Keratinocyte (primary cell): ENCODE data around the gene TYRP1. TPM values are rescaled to one million over a fixed set of nuclear protein-coding genes. Genes with fewer than 3 reads are reported as not detected.

Experiments used
- DNase-seq: peaks from one replicate; pipeline ENCODE4 v3.0.0-alpha.2; 2011; ENCODE audit warnings: low read depth, missing footprints, low spot score
- FAIRE-seq: peaks from 2 replicates; lab custom pipeline; 2011; peaks lifted over from hg19 to GRCh38; lab: Jason Lieb, UNC
- H2AFZ ChIP-seq: 2 replicates; pipeline ENCODE4 v1.6.0; 2012; ENCODE audit warnings: low read length, control low read depth, inconsistent platforms; ENCODE audit not compliant: control insufficient read depth
- H3K27ac ChIP-seq: 2 replicates; pipeline ENCODE4 v1.5.1; 2011; ENCODE audit warnings: low read length; ENCODE audit not compliant: control insufficient read depth, insufficient read depth
- H3K27me3 ChIP-seq: 3 replicates; pipeline ENCODE4 v1.6.0; 2011; ENCODE audit warnings: low read length; ENCODE audit not compliant: control insufficient read depth, insufficient read depth; ENCODE audit errors: extremely low read depth
- H3K36me3 ChIP-seq, 2 experiments: 2 replicates in 1 of 2; 3 replicates in 1 of 2; pipeline ENCODE4 v1.5.1; 2011; ENCODE audit warnings: low read length in 2 of 2, mild to moderate bottlenecking in 1 of 2; ENCODE audit not compliant: control insufficient read depth in 2 of 2, insufficient read depth in 2 of 2; ENCODE audit errors: extremely low read depth in 1 of 2
- H3K4me1 ChIP-seq: 3 replicates; pipeline ENCODE4 v1.5.1; 2011; ENCODE audit warnings: low read length; ENCODE audit not compliant: control insufficient read depth, insufficient read depth; ENCODE audit errors: extremely low read depth
- H3K4me2 ChIP-seq: 3 replicates; pipeline ENCODE4 v1.6.0; 2011; ENCODE audit warnings: low read depth, low read length; ENCODE audit not compliant: control insufficient read depth, insufficient read depth; ENCODE audit errors: extremely low read depth
- H3K4me3 ChIP-seq, 3 experiments: fragments of 200-600 bp in 1 of 3; sonication (generic) in 1 of 3; 2 replicates in 2 of 3; 3 replicates in 1 of 3; pipeline ENCODE4 v1.5.1; 2011 to 2016; ENCODE audit warnings: low read length in 3 of 3, mild to moderate bottlenecking in 3 of 3, control low read depth in 2 of 3, inconsistent platforms in 1 of 3, low read depth in 1 of 3, mixed read lengths in 1 of 3, mixed run types in 1 of 3, moderate library complexity in 1 of 3; ENCODE audit not compliant: control insufficient read depth in 2 of 3, insufficient read depth in 2 of 3; ENCODE audit errors: extremely low read depth in 1 of 3
- H3K79me2 ChIP-seq: 2 replicates; pipeline ENCODE4 v1.6.0; 2012; ENCODE audit warnings: low read length; ENCODE audit not compliant: control insufficient read depth, insufficient read depth
- H3K9ac ChIP-seq: 3 replicates; pipeline ENCODE4 v1.6.0; 2011; ENCODE audit warnings: low read length; ENCODE audit not compliant: control insufficient read depth, insufficient read depth; ENCODE audit errors: extremely low read depth
- H3K9me1 ChIP-seq: 3 replicates; pipeline ENCODE4 v1.6.0; 2011; ENCODE audit warnings: low read length; ENCODE audit not compliant: control insufficient read depth, insufficient read depth; ENCODE audit errors: extremely low read depth
- H3K9me3 ChIP-seq: 2 replicates; pipeline ENCODE4 v1.5.1; 2012; ENCODE audit warnings: low read depth, low read length; ENCODE audit not compliant: control insufficient read depth
- H4K20me1 ChIP-seq: 3 replicates; pipeline ENCODE4 v1.6.0; 2011; ENCODE audit warnings: low read length; ENCODE audit not compliant: control insufficient read depth, insufficient read depth; ENCODE audit errors: extremely low read depth
- EZH2 ChIP-seq: IDR thresholded peaks from one replicate; pipeline ENCODE4 v1.6.1; 2012; ENCODE audit warnings: inconsistent platforms, mild to moderate bottlenecking, low read length, moderate library complexity
- dilution Hi-C: fragments of 300-500 bp; cut with MboI; formaldehyde crosslinking; loops from one replicate; pipeline ENCODE4 v1.7.0; 2020; ENCODE audit warnings: low sequenced_read_pairs; ENCODE audit not compliant: extremely low pct_ligation_motif_present
- polyA plus RNA-seq, 5 experiments: library from polyadenylated mRNA; depleted of rRNA in 3 of 5; stranded (reverse) in 3 of 5; stranded (forward) in 1 of 5; unstranded in 1 of 5; fragments of >200 nt; gene quantifications; 1 replicate in 1 of 5; 2 replicates in 3 of 5; 3 replicates in 1 of 5; pipeline versions ENCODE4 v1.2.1 to v1.2.3, GENCODE V29; 2011 to 2012; ENCODE audit warnings: missing spikeins in 2 of 5, low read depth in 1 of 5, low replicate concordance in 1 of 5
- TF ChIP-seq, protein P1 (sequence below), 3 experiments: IDR thresholded peaks in 1 of 3; conservative IDR thresholded peaks in 1 of 3; optimal IDR thresholded peaks in 1 of 3; 2 replicates in 2 of 3; 3 replicates in 1 of 3; pipeline versions ENCODE3 to v1.5.1; 2011; ENCODE audit warnings: low read length in 3 of 3, mild to moderate bottlenecking in 3 of 3, moderate library complexity in 2 of 3, control low read depth in 1 of 3, inconsistent platforms in 1 of 3; ENCODE audit not compliant: insufficient read depth in 2 of 3; ENCODE audit errors: extremely low read depth in 1 of 3

TYRP1 gene
- polyA plus RNA-seq, 1 donor (not counting 4 experiments of a cell fraction or from before 2014, with no cell fraction given): 0.50 TPM

GRCh38 chr9:12715268-12715667, 22.1 kb downstream of the TYRP1 start:
- TF ChIP-seq EZH2: no peak
- TF ChIP-seq, protein P1, sequence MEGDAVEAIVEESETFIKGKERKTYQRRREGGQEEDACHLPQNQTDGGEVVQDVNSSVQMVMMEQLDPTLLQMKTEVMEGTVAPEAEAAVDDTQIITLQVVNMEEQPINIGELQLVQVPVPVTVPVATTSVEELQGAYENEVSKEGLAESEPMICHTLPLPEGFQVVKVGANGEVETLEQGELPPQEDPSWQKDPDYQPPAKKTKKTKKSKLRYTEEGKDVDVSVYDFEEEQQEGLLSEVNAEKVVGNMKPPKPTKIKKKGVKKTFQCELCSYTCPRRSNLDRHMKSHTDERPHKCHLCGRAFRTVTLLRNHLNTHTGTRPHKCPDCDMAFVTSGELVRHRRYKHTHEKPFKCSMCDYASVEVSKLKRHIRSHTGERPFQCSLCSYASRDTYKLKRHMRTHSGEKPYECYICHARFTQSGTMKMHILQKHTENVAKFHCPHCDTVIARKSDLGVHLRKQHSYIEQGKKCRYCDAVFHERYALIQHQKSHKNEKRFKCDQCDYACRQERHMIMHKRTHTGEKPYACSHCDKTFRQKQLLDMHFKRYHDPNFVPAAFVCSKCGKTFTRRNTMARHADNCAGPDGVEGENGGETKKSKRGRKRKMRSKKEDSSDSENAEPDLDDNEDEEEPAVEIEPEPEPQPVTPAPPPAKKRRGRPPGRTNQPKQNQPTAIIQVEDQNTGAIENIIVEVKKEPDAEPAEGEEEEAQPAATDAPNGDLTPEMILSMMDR (optimal IDR thresholded peaks at IDR 0.05 in 1 of 3, IDR thresholded peaks at IDR 0.05 in 1 of 3, conservative IDR thresholded peaks at IDR 0.05 in 1 of 3; ENCODE audit: extremely low read depth in 1 of 3, insufficient read depth in 2 of 3, low read length in 3 of 3): no peak
- no peaks in the 10 kb centered on the region for H3K79me2 ChIP-seq
- H3K9me1 ChIP-seq: no peaks in the 10 kb centered on the region
- H3K36me3 ChIP-seq: no peaks in the 10 kb centered on the region
- H3K4me2 ChIP-seq: no peak overlapping the region
- no peak overlapping the region for H3K4me3 ChIP-seq
- H3K27me3 ChIP-seq: no peaks in the 10 kb centered on the region
- no peak for FAIRE-seq
- no peaks in the 10 kb centered on the region for H3K9me3 ChIP-seq
- no peak for DNase-seq
- H3K9ac ChIP-seq: no peak overlapping the region
- no peak overlapping the region for H3K27ac ChIP-seq
- no peak overlapping the region for H2AFZ ChIP-seq
- dilution Hi-C loops: no loop called here
- peaks cover 10% of the 10 kb centered on the region for H3K4me1 ChIP-seq
- no peaks in the 10 kb centered on the region for H4K20me1 ChIP-seq

DNA sequence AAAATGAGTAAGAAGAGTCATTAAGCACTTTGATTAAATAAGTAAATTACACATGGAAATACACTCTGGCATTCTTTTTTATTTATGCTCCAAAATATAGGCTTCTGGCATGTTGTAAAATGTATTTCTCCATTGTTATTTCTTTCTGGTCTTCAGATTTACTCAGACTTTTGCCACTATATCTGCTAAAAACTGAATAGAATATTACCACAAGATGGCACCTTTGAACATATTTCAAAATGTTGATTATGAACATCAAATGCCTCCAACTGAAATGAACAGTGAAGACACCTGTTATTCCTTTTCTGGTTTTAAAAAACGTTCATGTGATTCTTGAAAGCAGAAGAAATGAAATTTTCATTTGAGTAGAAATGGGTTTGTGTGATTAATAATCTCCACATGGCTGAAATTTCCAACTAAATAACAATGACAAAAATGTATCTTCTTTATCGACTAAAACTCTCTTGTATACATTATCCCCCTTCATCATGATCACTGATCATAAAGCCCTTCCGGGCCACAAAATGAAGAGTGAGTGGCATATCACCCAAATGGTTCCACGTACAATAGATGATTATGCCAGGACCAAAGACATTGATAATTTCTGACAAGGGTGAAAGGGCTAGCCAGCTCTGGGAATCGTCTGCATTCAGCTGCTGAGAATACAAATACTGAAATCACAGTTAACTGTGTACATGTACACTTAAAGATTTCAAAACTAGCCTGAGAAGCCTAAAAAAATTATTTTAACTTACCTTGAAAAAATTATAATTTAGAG, 23.8 kb downstream of the TYRP1 start:
- FAIRE-seq (peak; percentile 59), DNase-seq (no peak)
- H3K4me2 ChIP-seq: no peak overlapping the region
- H4K20me1 ChIP-seq: no peaks in the 10 kb centered on the region
- H3K4me1 ChIP-seq: peaks cover 13% of the 10 kb centered on the region
- dilution Hi-C loops: no loop called here
- H3K36me3 ChIP-seq: no peaks in the 10 kb centered on the region
- H3K27ac ChIP-seq: no peak overlapping the region
- no peaks in the 10 kb centered on the region for H3K27me3 ChIP-seq
- no peaks in the 10 kb centered on the region for H3K9me1 ChIP-seq
- no peak overlapping the region for H2AFZ ChIP-seq
- H3K79me2 ChIP-seq: no peaks in the 10 kb centered on the region
- H3K9ac ChIP-seq: no peak overlapping the region
- H3K9me3 ChIP-seq: no peaks in the 10 kb centered on the region
- no peak overlapping the region for H3K4me3 ChIP-seq
- TF ChIP-seq, protein P1 (optimal IDR thresholded peaks at IDR 0.05 in 1 of 3, IDR thresholded peaks at IDR 0.05 in 1 of 3, conservative IDR thresholded peaks at IDR 0.05 in 1 of 3; ENCODE audit: extremely low read depth in 1 of 3, insufficient read depth in 2 of 3, low read length in 3 of 3): no peak
- no peak for TF ChIP-seq EZH2
